22Rv1 (cell line): Measurements from ENCODE around the gene B4GALT5.
A peak's percentile ranks its signal among the peaks of the same experiment; 100 is the strongest.
"Not testable (repeated sequence)": the region's sequence is repeated elsewhere in the genome, so short reads cannot be mapped to it uniquely, and the experiment has no call there.

ENCODE experiments used
- H3K27ac ChIP-seq: fragments of 450-650 bp; 2 replicates; pipeline ENCODE4 v1.5.1; 2017
- ZFX ChIP-seq: fragments of 450-650 bp; IDR thresholded peaks from 2 replicates; pipeline ENCODE4 v1.6.1; 2017; ENCODE audit warnings: antibody characterized with exemption, borderline replicate concordance
- TF ChIP-seq, protein P1 (sequence below): fragments of 450-650 bp; IDR thresholded peaks from 2 replicates; pipeline ENCODE4 v1.5.1; 2017; ENCODE audit warnings: mild to moderate bottlenecking

B4GALT5 gene

GRCh38 chr20:49706630-49707091 is 7.0 kb downstream of the B4GALT5 start:
- peak overlapping the region; percentile 19; the same call in 1 of the 2 replicates for H3K27ac ChIP-seq
- TF ChIP-seq, protein P1, sequence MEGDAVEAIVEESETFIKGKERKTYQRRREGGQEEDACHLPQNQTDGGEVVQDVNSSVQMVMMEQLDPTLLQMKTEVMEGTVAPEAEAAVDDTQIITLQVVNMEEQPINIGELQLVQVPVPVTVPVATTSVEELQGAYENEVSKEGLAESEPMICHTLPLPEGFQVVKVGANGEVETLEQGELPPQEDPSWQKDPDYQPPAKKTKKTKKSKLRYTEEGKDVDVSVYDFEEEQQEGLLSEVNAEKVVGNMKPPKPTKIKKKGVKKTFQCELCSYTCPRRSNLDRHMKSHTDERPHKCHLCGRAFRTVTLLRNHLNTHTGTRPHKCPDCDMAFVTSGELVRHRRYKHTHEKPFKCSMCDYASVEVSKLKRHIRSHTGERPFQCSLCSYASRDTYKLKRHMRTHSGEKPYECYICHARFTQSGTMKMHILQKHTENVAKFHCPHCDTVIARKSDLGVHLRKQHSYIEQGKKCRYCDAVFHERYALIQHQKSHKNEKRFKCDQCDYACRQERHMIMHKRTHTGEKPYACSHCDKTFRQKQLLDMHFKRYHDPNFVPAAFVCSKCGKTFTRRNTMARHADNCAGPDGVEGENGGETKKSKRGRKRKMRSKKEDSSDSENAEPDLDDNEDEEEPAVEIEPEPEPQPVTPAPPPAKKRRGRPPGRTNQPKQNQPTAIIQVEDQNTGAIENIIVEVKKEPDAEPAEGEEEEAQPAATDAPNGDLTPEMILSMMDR, result no peak
- no peak for TF ChIP-seq ZFX

GRCh38 chr20:49705893-49706292 is 7.8 kb downstream of the B4GALT5 start:
- not testable (repeated sequence) for H3K27ac ChIP-seq

- TF ChIP-seq, protein P1, result no peak
- TF ChIP-seq ZFX, result no peak
These were observed 8.3 kb downstream of the B4GALT5 start for GRCh38 chr20:49705358-49705757.

DNA sequence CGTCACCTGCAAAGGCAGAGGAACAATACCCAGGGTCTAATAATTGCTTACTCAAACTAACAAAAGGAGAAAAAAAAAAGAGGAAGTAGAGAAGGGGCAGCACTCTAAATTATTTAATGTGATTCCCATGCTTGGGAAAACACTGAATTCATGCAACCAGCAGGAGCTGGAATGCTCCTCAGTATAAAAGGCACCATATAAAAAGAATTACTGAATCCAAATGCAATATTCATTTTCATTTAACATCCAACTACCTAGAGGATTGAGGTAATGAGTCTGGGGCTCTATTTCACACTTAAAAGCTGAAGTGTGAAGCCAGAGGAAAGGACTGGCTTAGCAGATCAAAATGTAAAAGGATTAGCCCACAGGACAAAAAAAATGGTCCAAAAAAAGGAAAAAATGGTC is 8.7 kb downstream of the B4GALT5 start:
- no peak overlapping the region for H3K27ac ChIP-seq
- no peak for TF ChIP-seq ZFX
- TF ChIP-seq, protein P1, result no peak

More at GRCh38 chr20:49705358-49705757, 8.3 kb downstream of the B4GALT5 start:
- H3K27ac ChIP-seq, result no peak overlapping the region

DNA sequence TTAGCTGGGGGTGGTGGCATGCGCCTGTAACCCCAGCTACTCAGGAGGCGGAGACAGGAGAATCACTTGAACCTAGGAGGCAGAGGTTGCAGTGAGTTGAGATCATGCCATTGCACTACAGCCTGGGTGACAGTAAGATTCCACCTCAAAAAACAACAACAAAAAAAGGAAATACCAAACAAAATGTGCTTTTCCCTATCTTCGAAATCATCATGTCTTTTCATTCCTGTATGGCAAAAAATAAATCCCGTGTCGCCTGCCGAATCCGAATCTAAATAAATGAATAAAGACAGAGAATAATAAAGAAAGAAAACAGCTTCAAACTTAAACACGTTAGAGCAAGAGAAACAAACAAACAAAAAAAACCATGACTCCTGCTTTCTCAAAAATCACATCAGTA is 11.8 kb downstream of the B4GALT5 start:
- no peak overlapping the region for H3K27ac ChIP-seq
- TF ChIP-seq ZFX, result no peak
- TF ChIP-seq, protein P1, result no peak

GRCh38 chr20:49701241-49701790 is 12.4 kb downstream of the B4GALT5 start:
- no peak for TF ChIP-seq ZFX
- TF ChIP-seq, protein P1, result no peak
- H3K27ac ChIP-seq, result no peak overlapping the region

DNA sequence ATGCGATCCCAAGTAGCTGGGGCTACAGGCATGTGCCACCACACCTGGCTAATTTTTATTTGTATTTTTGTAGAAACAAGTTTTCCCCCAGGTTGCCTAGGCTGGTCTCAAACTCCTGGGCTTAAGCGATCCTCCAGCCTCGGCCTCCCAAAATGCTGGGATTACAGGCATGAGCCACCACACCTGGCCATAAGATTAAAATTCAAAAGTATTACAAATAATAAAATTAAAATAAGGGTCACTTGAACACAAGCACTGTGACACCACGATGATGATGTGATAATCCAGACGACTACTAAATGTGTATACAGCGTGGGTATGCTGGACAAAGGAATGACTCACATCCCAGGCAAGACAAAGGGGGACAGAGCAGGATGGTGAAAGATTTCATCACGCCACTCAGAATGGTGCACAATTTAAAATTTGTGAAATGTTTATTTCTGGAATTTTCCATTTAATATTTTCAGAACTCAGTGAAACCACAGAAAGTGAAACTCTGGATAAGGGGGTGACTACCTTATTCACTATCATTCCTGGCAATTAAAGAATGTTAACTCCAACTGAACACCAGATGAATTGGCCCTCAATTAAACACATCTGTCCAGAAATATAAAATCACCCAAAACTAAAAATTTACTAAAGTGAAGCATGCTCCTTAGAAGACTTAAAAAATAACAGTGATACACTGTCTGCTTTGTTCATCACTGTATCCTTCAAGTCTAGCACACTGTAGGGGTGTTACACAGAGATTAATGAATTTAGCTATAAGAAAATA is 13.1 kb downstream of the B4GALT5 start:
- no peak overlapping the region for H3K27ac ChIP-seq
- TF ChIP-seq, protein P1, result no peak
- TF ChIP-seq ZFX, result no peak
